PC-9 (cell line): ENCODE results near the gene SYNDIG1. TPM values are rescaled to one million over a fixed set of nuclear protein-coding genes. Genes with fewer than 3 reads are reported as not detected.

Experiments used
- BruUV-seq: library from RNA; stranded (reverse); fragments of 400-500 nt; replicated peaks from 2 replicates; lab custom pipeline; 2021; lab: Mats Ljungman, UMichigan
- CTCF ChIA-PET: fragments of 300-600 bp; sonication (Branson Sonifier 250); formaldehyde crosslinking; loops from one replicate; lab custom pipeline; 2022; ENCODE audit warnings: antibody characterized with exemption; lab: Charles Lee
- POLR2A ChIA-PET: fragments of 300-600 bp; sonication (Branson Sonifier 250); formaldehyde crosslinking; loops from one replicate; lab custom pipeline; 2022; ENCODE audit warnings: antibody characterized with exemption; ENCODE audit not compliant: unreplicated experiment; lab: Charles Lee
- DNase-seq, 2 experiments: peaks; one replicate each; pipeline versions ENCODE4 v3.0.0 to v3.0.0-alpha.2; 2015 to 2022; ENCODE audit warnings: mixed read lengths in 1 of 2
- H2AFZ ChIP-seq: fragments of 200-600 bp; sonication (generic); 2 replicates; pipeline ENCODE4 v1.8.1; 2017; ENCODE audit warnings: antibody characterized with exemption
- H3F3A ChIP-seq: fragments of 200-600 bp; sonication (generic); 2 replicates; pipeline ENCODE4 v1.8.1; 2017; ENCODE audit warnings: antibody characterized with exemption, mild to moderate bottlenecking, low read depth; ENCODE audit not compliant: insufficient read depth
- H3K27ac ChIP-seq: fragments of 200-600 bp; sonication (generic); 2 replicates; pipeline ENCODE4 v1.6.1; 2016; ENCODE audit warnings: mixed run types
- H3K27me3 ChIP-seq: fragments of 200-600 bp; sonication (generic); 2 replicates; pipeline ENCODE4 v1.6.1; 2016; ENCODE audit warnings: low read depth, mixed run types; ENCODE audit not compliant: insufficient read depth
- H3K36me3 ChIP-seq: fragments of 200-600 bp; sonication (generic); 2 replicates; pipeline ENCODE4 v1.6.1; 2016; ENCODE audit warnings: low read depth, mixed run types
- H3K4me1 ChIP-seq: fragments of 200-600 bp; sonication (generic); replicated peaks from 2 replicates; pipeline ENCODE4 v1.6.1; 2016; ENCODE audit warnings: mixed run types; ENCODE audit not compliant: insufficient read depth
- H3K4me2 ChIP-seq: fragments of 200-600 bp; sonication (generic); 2 replicates; pipeline ENCODE4 v1.6.1; 2017; ENCODE audit warnings: mixed run types
- H3K4me3 ChIP-seq: fragments of 200-600 bp; sonication (generic); 2 replicates; pipeline ENCODE4 v1.6.1; 2016; ENCODE audit warnings: mixed run types
- H3K79me2 ChIP-seq: fragments of 200-600 bp; sonication (generic); 2 replicates; pipeline ENCODE4 v1.6.1; 2017; ENCODE audit warnings: low read depth, mixed run types
- H3K9me2 ChIP-seq: fragments of 200-600 bp; sonication (generic); 2 replicates; pipeline ENCODE4 v1.8.1; 2017; ENCODE audit warnings: mild to moderate bottlenecking; ENCODE audit not compliant: insufficient read depth
- H3K9me3 ChIP-seq: fragments of 200-600 bp; sonication (generic); 2 replicates; pipeline ENCODE4 v1.8.1; 2016; ENCODE audit warnings: low read depth; ENCODE audit not compliant: insufficient read depth
- H4K20me1 ChIP-seq: fragments of 200-600 bp; sonication (generic); 2 replicates; pipeline ENCODE4 v1.8.1; 2017; ENCODE audit not compliant: insufficient read depth
- CTCF ChIP-seq: fragments of 200-600 bp; sonication (generic); conservative IDR thresholded peaks from 2 replicates; pipeline ENCODE4 v1.6.1; 2017; ENCODE audit warnings: mixed run types, antibody characterized with exemption, mild to moderate bottlenecking, moderate library complexity
- EZH2 ChIP-seq: fragments of 200-600 bp; sonication (generic); IDR thresholded peaks from 2 replicates; pipeline ENCODE4 v1.8.0; 2017; ENCODE audit warnings: antibody characterized with exemption, low read depth
- intact Hi-C: fragments of 100-400 bp; cut with micrococcal nuclease; formaldehyde crosslinking; loops from one replicate; pipeline ENCODE4 v1.10.0; 2022; ENCODE audit not compliant: unreplicated experiment
- total RNA-seq: library from RNA; stranded (reverse); gene quantifications from 2 replicates; pipeline ENCODE4 v1.2.3, GENCODE V29; 2021

The SYNDIG1 gene
- total RNA-seq, 1 experiment from 2014 or later: 0.17 TPM

GRCh38 chr20:24439737-24440387 is 29.6 kb upstream of the SYNDIG1 start:
- POLR2A ChIA-PET: no interaction called here
- Histone ChIP-seq H3K27ac (no peak overlapping the region), H3K9me2 (no peaks in the 10 kb centered on the region), H3K9me3 (no peaks in the 10 kb centered on the region), H3K4me2 (no peak overlapping the region), H3K27me3 (no peaks in the 10 kb centered on the region), H3K79me2 (no peaks in the 10 kb centered on the region), H3K4me3 (no peak overlapping the region), H3F3A (no peaks in the 10 kb centered on the region), H2AFZ (no peak overlapping the region), H3K4me1 (no peaks in the 10 kb centered on the region), H4K20me1 (no peaks in the 10 kb centered on the region), H3K36me3 (no peaks in the 10 kb centered on the region)
- DNase-seq: no peak
- no TSS peak for BruUV-seq
- TF ChIP-seq EZH2 (no peak), CTCF (no peak)
- CTCF ChIA-PET: no interaction called here
- intact Hi-C loops: no loop called here

DNA sequence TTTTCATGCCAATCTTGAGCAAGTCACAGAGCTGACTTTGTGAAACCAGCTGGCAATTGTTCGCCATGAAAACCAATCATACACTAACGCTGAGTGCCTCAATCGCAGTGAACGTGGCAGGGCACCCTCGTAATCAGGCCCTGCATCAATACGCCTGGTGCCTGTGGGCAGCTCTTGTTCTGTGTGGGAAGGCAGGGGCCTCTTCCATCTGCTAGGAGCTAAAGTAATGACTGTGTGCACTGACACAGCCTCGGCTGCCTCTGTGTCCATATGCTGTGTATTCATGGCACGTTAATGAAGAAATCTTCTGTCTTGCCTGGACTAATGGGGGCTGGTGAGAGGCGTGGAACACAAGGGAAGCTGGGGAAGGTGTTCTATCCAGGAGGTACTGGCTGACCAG is 27.8 kb upstream of the SYNDIG1 start:
- Histone ChIP-seq H3K4me1 (no peaks in the 10 kb centered on the region), H3F3A (no peaks in the 10 kb centered on the region), H3K27me3 (no peaks in the 10 kb centered on the region), H3K9me3 (no peaks in the 10 kb centered on the region), H3K79me2 (no peaks in the 10 kb centered on the region), H3K36me3 (no peaks in the 10 kb centered on the region), H4K20me1 (no peaks in the 10 kb centered on the region), H3K4me3 (no peak overlapping the region), H2AFZ (no peak overlapping the region), H3K9me2 (no peaks in the 10 kb centered on the region), H3K27ac (no peak overlapping the region), H3K4me2 (no peak overlapping the region)
- ChIA-PET POLR2A (interaction anchor here (0.6 kb wide), 1 partner anchor 66 kb away, joined by 3 read pairs; no protein-coding TSS in a partner anchor), CTCF (no interaction called here)
- intact Hi-C loops: no loop called here
- TF ChIP-seq CTCF (no peak), EZH2 (no peak)
- no TSS peak for BruUV-seq
- DNase-seq: no peak

DNA sequence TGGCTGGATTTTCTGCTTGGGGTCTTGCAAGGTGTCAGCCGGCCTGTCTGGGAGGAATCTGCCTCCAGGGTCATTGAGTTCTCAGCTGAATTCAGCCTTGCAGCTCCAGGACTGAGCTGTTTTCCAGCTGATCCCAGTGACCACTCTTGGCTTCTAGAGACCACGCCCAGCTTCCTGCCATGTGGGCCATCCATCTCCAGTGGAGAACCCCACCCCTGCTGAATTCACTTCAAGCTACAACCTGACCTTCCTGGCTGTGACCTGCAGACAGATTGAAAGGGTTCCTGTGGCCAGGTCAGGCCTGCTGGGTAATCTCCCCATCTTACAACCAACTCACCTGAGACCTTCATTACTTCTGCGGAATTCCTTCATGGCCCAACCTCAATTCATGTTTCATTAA is 26.5 kb upstream of the SYNDIG1 start:
- Histone ChIP-seq H3F3A (no peaks in the 10 kb centered on the region), H3K9me3 (no peaks in the 10 kb centered on the region), H4K20me1 (no peaks in the 10 kb centered on the region), H3K9me2 (no peaks in the 10 kb centered on the region), H3K4me1 (no peaks in the 10 kb centered on the region), H2AFZ (no peak overlapping the region), H3K27ac (no peak overlapping the region), H3K4me2 (no peak overlapping the region), H3K79me2 (no peaks in the 10 kb centered on the region), H3K27me3 (no peaks in the 10 kb centered on the region), H3K4me3 (no peak overlapping the region), H3K36me3 (no peaks in the 10 kb centered on the region)
- no TSS peak for BruUV-seq
- POLR2A ChIA-PET: no interaction called here
- DNase-seq: no peak
- intact Hi-C loops: no loop called here
- CTCF ChIA-PET: no interaction called here
- TF ChIP-seq CTCF: no peak
- TF ChIP-seq EZH2: no peak
